SK-N-SH treated with all-trans-retinoic acid at 6 μM for 48 hours (cell line): ENCODE results near the gene GRAMD2A.

Source experiments
- ARNTL ChIP-seq: fragments of 450-650 bp; formaldehyde crosslinking; IDR thresholded peaks from 2 replicates; pipeline ENCODE4 v1.5.0; 2020; ENCODE audit warnings: low read depth, mild to moderate bottlenecking, moderate library complexity, borderline replicate concordance
- TF ChIP-seq, protein P1 (sequence below): fragments of 250-450 bp; sonication (Bioruptor Pico); IDR thresholded peaks from 2 replicates; pipeline ENCODE4 v1.8.0; 2020; ENCODE audit warnings: mild to moderate bottlenecking, moderate library complexity, borderline replicate concordance

DNA sequence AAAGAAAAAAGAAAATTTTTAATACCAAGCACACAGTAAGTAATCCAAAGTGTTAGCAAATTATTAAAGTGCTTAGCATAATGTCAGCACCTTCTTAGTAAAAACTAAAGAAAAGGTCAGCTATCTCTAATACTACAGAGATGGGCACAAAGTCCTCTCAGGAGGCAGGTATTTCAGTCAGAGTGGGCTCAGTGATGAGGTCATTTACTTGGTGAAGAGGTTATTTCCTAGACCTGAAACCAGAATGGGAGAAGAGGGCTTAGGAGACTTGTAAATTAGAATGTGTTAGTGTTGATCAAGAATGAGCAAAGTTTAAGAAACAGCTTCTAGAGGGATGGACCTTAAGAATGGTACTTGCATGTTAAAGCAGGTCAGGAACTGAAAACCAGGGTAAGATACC lies 42.1 kb upstream of the GRAMD2A start:
- no peak for TF ChIP-seq ARNTL (CRISPR knock-in tag)
- TF ChIP-seq, protein P1, sequence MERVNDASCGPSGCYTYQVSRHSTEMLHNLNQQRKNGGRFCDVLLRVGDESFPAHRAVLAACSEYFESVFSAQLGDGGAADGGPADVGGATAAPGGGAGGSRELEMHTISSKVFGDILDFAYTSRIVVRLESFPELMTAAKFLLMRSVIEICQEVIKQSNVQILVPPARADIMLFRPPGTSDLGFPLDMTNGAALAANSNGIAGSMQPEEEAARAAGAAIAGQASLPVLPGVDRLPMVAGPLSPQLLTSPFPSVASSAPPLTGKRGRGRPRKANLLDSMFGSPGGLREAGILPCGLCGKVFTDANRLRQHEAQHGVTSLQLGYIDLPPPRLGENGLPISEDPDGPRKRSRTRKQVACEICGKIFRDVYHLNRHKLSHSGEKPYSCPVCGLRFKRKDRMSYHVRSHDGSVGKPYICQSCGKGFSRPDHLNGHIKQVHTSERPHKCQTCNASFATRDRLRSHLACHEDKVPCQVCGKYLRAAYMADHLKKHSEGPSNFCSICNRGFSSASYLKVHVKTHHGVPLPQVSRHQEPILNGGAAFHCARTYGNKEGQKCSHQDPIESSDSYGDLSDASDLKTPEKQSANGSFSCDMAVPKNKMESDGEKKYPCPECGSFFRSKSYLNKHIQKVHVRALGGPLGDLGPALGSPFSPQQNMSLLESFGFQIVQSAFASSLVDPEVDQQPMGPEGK (CRISPR knock-in tag), result no peak
